ENCODE measurements around the gene KLF13. TPM values are rescaled to one million over a fixed set of nuclear protein-coding genes. Genes with fewer than 3 reads are reported as not detected.

KLF13 gene
- total and polyA plus RNA-seq, 3 experiments from 2014 or later: 109 to 147 (median 145) TPM

DNA sequence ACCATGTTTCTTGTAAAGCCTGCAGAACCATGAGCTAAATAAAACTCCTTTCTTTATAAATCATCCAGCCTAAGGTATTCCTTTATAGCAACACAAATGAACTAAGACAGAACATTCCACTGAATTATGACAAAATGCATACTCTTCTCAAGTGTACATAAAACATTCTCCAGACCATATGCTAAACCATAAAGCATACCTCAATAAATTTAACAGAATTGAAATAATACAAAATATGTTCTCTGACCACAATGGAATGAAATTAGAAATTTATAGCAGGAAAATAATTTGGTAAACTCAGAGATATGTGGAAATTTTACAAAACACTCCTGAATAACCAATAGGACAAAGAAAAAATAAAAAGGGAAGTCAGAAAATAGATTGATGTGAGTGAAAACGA is 88.6 kb downstream of the KLF13 start:
- H3K27me3 Mint-ChIP-seq: no peaks in the 10 kb centered on the region
- CTCF ChIA-PET: no interaction called here
- H3K36me3 Mint-ChIP-seq: peaks cover 0 to 21% (median 1%) of the 10 kb centered on the region in 3 donors
- POLR2A ChIA-PET: interaction anchor here (0.7 kb wide), 1 partner anchor 11 kb away, joined by 3 read pairs; no protein-coding TSS in a partner anchor
- H3K4me1 Mint-ChIP-seq: peaks cover 8 to 11% (median 8%) of the 10 kb centered on the region in 3 donors
- peak overlapping the region in 1 of 8 donors; percentile 55 for H3K27ac Mint-ChIP-seq
- Histone ChIP-seq H3K9me3 (ENCODE audit: low read length) (peaks cover 14% of the 10 kb centered on the region), H3K27me3 (ENCODE audit: insufficient read depth, low read length, poor library complexity, severe bottlenecking) (no peaks in the 10 kb centered on the region), H3K4me1 (ENCODE audit: insufficient read depth, low read length) (no peaks in the 10 kb centered on the region), H3K36me3 (ENCODE audit: insufficient read depth, low read length) (no peaks in the 10 kb centered on the region), H3K4me3 (ENCODE audit: low read length) (no peak overlapping the region), H3K27ac (ENCODE audit: low read depth, low read length) (no peak overlapping the region)
- DNase-seq: no peak
- H3K4me3 Mint-ChIP-seq: no peak overlapping the region
- H3K9me3 Mint-ChIP-seq: peaks cover 8 to 19% (median 13%) of the 10 kb centered on the region in 5 donors

- CTCF ChIA-PET: interaction anchor here (1.4 kb wide), 1 partner anchor 14 kb away, joined by 6 read pairs; no protein-coding TSS in a partner anchor
- POLR2A ChIA-PET: interaction anchor here (1.6 kb wide), 1 partner anchor 17 kb away, joined by 3 read pairs; no protein-coding TSS in a partner anchor
Observed at GRCh38 chr15:31419820-31420219, 93.2 kb downstream of the KLF13 start.

GRCh38 chr15:31427411-31427810 is 100.8 kb downstream of the KLF13 start:
- no peak overlapping the region for H3K4me3 ChIP-seq (ENCODE audit: low read length)
- Mint-ChIP-seq H3K4me1 (peaks cover 0 to 28% (median 10%) of the 10 kb centered on the region in 3 donors), H3K27me3 (no peaks in the 10 kb centered on the region), H3K4me3 (no peak overlapping the region), H3K36me3 (peaks cover 0 to 9% (median 0%) of the 10 kb centered on the region in 3 donors), H3K27ac (peak overlapping the region in 2 of 8 donors; percentile 11 to 48), H3K9me3 (peaks cover 0 to 7% (median 5%) of the 10 kb centered on the region in 5 donors)
- no peaks in the 10 kb centered on the region for H3K4me1 ChIP-seq (ENCODE audit: insufficient read depth, low read length)
- no peaks in the 10 kb centered on the region for H3K36me3 ChIP-seq (ENCODE audit: insufficient read depth, low read length)
- ChIA-PET POLR2A (no interaction called here), CTCF (interaction anchor here (1.3 kb wide), 1 partner anchor 43 kb away, joined by 4 read pairs; no protein-coding TSS in a partner anchor)
- no peak for DNase-seq
- no peaks in the 10 kb centered on the region for H3K9me3 ChIP-seq (ENCODE audit: low read length)
- no peak overlapping the region for H3K27ac ChIP-seq (ENCODE audit: low read depth, low read length)
- H3K27me3 ChIP-seq (ENCODE audit: insufficient read depth, low read length, poor library complexity, severe bottlenecking): no peaks in the 10 kb centered on the region

More at GRCh38 chr15:31419820-31420219, 93.2 kb downstream of the KLF13 start:
- Mint-ChIP-seq H3K27me3 (no peaks in the 10 kb centered on the region), H3K9me3 (peaks cover 11 to 28% (median 15%) of the 10 kb centered on the region in 5 donors), H3K4me3 (no peak overlapping the region), H3K4me1 (no peaks in the 10 kb centered on the region), H3K36me3 (peaks cover 0 to 22% (median 1%) of the 10 kb centered on the region in 3 donors), H3K27ac (no peak overlapping the region)
- Histone ChIP-seq H3K27ac (ENCODE audit: low read depth, low read length) (no peak overlapping the region), H3K36me3 (ENCODE audit: insufficient read depth, low read length) (no peaks in the 10 kb centered on the region), H3K4me3 (ENCODE audit: low read length) (no peak overlapping the region), H3K4me1 (ENCODE audit: insufficient read depth, low read length) (no peaks in the 10 kb centered on the region), H3K27me3 (ENCODE audit: insufficient read depth, low read length, poor library complexity, severe bottlenecking) (no peaks in the 10 kb centered on the region), H3K9me3 (ENCODE audit: low read length) (peaks cover 17% of the 10 kb centered on the region)
- DNase-seq: no peak

Other genes starting within 250 kb of the KLF13 start
- gene TRPM1, start 225.1 kb upstream of the KLF13 start, total RNA-seq: not detected
- 0.03 TPM for gene TRPM1, start 225.1 kb upstream of the KLF13 start, polyA plus RNA-seq